Mesangial cell (primary cell): ENCODE measurements around the gene RAD51AP2. TPM values are rescaled to one million over a fixed set of nuclear protein-coding genes. Genes with fewer than 3 reads are reported as not detected.

Experiments used
- total RNA-seq: library from RNA; depleted of rRNA; stranded (reverse); fragments of >200 nt; gene quantifications from 2 replicates; pipeline ENCODE4 v1.2.3, GENCODE V29; 2015

RAD51AP2 gene
- total RNA-seq: under 0.01 TPM in 1 of 2 replicates, not detected in the other

DNA sequence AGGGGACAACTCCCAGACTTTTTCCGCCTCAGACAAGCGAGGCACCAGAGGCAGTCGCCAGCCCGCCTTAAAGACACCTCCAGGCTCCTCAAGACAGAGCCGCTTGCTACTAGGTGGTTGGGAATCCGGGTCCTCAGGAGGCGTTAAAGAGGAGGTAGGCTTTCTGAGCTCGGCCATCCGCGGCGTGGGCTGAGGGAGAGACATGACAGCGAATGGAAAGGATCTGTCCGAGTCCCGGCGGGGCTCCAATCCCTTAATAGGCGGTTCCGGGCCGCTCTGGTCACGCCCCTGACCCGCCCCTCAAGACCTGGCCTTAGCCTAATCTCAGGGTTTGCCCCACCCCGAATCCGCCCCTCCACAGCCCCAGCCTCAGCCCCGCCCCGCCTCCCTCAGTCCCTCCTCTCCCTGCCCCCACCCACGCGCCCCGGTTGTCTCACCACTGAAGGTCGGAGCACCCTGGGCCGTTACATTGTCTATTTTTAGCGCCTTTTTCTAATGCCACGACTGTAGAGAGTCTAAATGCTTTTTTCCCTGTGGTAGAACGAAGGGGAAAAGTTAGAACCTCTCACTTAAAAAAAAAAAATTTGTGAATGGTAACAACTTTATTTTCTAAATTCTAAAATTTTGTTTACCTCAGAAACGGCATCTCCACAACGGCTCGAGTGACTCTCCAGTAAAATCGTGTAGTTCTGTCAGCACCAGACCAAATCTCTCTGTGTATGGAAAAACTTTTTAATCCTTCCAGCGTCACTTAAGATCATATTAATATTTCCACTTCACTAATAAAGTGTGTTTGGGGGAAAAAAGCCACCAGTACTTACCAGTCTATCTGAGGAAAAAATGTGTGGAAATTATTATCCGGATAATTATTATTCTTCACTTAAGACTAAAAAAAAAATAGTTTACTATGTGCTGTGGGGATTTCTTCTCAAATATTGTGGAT, at the start of gene RAD51AP2:
TSS of gene RAD51AP2 (minus strand) at position 229 of the 943 bp plus-strand sequence. CDS start at position 204, 25 bp downstream.

DNA sequence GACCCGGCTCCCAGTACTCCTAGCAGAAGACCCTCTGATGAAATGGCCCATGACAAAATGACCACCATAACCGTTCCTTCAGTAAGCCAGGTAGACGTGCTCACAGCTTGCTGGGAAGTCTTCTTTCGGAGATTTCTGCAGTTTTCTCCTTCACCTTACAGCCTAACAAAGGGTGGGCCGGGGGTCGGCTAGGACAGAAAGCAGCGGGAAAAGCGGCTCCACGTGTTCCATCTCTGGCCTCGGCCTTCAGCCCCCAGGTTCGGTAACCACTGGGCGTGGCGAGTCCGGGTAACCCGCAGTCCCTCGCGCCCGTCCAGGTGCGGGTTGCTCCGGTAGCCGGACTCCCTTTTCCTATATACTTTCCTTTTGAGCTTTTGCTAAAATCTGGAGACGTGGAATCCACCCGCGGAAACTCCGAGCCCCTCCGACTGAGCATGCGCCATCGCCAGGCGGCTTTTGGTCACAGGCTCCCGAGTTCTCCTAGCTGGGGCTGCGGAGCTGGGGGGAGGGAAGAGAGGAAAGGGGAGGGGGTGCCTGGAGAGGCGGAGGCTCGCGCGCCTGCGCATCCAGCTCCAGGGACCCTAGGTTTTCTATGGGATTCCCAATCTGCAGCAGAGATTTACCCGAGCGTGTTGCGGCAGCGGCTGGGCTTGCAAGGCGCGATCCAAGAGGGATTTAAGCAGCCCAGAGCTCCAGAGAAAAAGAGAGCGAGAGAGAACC, 22.0 kb upstream of the RAD51AP2 start, which contains the start of gene VSNL1:
TSS of gene VSNL1 (plus strand) at position 604 of the 720 bp plus-strand sequence. CDS start 51,379 bp downstream, outside the sequence.

Other genes with a start within 250 kb of the RAD51AP2 start
- 0.13 and 0.33 TPM in 2 replicates for gene VSNL1, start 22.3 kb upstream of the RAD51AP2 start, total RNA-seq
- gene SMC6, start 235.4 kb upstream of the RAD51AP2 start, total RNA-seq: 10.4 and 16.0 TPM in 2 replicates
- 5.1 and 14.8 TPM in 2 replicates for gene GEN1, start 235.7 kb upstream of the RAD51AP2 start, total RNA-seq